ENCODE data around the gene MAP3K7.
A peak's percentile ranks its signal among the peaks of the same experiment; 100 is the strongest.

MAP3K7 gene

DNA sequence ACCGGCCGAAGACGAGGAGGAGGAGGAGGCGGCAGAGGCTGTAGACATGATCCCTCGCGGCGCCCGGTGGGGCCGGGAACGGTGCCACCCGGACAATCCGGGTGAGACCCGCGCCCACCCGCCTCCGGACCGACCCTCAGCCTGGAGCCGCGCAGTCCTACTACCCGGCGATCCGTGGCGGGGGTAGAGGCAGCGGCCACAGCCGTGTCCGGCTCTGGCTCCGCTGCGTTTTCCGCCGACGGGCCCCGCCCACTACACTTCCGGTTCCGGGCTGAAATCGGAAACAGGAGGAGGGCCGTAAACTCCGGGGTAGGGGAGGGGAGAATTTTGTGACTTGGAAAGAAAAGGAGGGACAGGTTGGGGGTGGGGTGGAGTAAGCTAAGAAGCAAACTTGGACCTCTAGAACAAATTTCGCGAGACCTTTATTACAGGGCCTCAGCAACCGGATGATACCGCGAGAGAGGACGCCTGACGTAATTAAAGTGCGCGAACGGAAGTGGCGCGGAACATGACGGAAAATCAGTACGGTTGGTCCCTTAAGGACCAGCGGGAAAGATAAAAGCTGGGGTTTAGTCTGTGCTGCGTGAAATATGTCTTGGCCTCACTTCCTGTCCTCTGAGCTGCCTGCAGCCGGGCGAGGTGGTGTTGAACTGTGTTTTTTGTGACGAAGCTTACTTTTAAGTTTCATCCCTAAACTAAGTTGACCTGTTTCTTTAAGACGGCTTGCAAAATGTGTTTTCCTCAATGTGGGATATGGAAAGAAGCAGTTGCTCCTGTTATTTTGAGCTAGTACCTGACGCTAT, at the start of gene MAP3K7:
Gene MAP3K7 (minus strand): TSS at position 237 of the 803 bp plus-strand sequence. CDS start 189 bp downstream, at position 48.
- peak; percentile 92 for DNase-seq

DNA sequence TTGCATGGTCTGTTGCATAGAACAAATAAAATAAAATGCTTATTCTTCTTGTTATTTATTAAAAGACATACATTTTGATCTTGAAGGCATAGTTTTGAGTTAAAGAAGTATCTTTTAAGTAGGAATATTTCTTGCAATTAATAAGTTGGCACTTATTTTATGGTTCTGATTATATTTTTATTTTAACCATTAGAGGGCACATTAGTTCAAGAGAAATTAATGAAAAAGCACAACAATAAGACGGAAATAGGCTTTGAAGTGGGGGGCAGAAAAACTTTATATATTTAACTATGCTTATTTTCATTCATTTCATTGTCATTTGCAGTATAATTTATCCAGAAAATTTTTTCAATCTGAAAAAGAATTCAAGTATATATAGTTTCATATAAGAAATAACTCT, 44.2 kb upstream of the MAP3K7 start:
- peak; percentile 10 for DNase-seq

DNA sequence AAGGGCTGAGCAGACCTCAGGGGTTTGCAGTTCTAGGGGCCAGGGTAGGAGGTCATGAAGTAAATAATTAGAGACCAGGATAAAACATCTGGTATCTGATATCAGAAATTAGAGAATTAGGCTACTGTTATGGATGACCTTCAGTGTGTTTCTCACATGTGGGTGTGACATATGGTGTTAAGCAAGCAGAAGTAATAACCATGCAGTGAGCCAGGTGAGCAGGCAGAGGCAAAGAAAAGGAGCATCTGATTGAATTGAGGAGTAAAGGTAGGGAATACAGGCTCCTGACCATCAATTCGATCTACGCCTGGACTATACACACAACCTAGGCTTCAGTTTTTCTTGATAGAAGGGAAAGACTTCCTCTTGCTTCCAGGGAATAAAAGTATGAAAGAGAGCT, 34.7 kb upstream of the MAP3K7 start:
- DNase-seq, result no peak

DNA sequence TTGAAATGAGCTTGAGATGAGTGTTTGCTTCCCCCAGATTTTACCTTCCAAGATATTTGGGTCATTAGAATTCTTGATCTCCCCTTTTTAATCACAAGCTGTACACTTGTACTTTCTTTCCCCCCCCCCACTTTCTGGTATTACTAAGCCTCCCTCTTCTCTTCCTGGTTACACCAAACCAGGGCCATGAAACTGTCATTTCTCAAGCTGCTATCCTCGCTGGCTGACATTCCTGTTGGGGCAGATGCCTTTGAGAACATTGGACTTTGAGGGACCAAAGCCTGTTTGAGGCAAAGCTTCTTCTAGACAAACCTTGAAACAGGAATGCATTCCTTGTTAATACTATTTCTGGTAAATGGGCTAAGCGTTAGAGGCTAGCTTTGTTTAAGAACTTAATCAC, 32.3 kb upstream of the MAP3K7 start:
- DNase-seq, result no peak

DNA sequence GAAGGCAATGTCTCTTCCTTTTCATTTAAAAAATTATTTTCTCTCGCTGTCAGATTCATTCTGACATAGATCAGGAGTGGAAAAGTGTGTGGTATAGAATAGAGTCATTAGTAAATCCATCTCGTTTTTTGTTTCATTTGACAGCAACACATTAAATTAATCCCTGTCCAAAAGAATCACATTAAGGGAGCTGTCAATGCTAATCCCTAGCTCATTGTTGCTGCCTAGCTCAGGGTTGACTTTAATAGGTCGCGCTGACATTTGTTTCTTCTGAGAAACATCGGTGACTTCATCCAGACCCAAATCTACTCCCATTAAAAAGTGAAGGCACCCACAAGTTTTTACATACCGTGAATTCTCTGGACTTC, 25.4 kb upstream of the MAP3K7 start:
- DNase-seq, result no peak

DNA sequence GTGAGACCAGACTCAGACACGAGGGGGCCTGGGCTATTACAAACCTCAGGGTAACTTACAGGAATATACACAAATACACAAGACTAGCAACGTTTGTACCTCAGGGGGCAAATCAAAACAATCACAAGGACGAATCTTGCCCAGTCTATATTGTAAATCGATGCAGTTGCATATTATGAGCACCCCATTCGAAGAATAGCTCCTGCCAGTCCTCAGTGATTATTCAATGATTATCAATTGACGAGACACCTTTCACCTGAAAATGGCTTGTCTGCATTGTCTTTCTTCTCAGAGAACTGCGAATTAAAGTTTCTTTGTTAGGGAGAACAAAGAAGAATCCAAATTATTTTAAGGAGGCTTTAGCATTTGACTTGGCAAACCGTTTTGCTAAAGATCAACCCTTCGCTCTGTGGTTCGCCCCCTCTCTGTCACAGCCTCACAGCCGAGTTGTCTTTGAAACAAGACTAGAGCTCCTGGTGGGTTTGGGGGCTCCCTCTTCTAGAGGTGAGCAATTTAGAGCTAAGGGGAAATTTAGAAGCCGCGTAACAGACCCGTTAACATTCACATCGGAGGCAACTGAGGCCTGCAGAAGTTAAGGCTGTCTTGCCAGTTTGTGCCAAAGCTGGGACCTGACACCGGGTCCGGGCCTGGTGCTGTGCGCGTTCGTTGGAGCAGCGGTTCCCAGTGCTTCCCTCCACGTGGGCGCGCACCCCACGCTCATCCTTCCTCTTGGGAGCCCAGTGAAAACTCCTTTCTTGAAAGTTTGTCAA, 24.9 kb upstream of the MAP3K7 start:
- no peak for DNase-seq

DNA sequence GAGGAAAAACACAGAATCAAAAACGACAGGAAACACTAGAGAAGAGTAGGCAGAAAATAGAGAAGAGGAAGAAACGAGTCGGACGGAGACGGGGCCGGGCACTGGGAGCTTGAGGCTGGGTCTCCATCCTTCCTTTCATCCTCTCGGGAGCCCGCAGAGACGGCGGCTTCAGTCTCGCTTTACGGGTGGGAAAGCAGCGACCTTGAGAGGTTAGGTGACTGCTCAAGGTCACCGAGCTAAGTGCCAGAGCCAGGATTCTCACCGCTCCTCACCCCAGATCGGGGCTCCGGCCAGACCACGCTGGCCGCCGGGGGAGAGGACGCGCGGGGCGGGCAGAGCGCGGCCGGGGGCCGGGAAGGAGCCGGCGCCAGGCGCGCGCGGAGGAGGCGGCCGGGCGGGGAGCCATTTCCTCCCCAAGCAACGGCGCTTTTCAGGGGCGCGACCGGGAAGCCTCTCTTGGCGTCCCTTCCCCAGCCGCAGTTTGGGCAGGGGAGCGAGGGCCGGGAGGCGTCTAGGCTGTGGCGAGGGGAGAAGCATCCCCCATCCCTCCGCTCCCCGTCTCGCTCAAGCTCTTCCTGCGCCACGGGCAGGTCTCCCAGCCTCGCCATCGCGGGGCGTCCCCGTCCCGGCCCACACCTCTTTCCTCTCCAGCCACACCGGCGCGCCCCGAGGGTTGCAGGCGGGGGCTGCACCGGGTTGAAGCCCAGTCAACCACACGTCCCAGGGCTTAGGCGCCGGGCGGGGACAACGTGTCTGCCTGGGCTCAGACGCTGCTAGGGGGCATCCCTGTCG, 24.1 kb upstream of the MAP3K7 start:
- peak; percentile 61 for DNase-seq

DNA sequence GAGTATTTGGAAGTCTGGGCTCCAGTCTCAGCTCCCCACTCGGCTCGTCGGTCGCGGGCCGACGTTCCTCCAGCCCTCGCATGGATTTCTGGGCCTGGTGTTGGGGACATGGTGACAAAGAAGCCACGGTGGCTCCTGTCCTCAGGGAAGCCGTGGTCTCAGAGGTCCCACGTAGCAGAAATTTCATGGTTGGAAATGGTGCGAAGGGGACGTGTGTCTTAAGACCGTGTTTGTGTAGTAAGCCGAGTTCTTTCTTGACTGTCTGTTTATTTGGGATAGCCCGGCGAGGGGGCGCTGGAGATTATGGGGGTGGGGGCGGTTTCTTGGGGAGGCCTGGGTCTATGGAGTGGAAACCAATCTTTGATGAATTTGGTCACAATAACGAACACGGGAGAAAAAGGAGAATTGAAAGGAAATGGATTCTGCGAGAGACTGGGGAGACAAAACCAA, 23.5 kb upstream of the MAP3K7 start:
- DNase-seq, result no peak

DNA sequence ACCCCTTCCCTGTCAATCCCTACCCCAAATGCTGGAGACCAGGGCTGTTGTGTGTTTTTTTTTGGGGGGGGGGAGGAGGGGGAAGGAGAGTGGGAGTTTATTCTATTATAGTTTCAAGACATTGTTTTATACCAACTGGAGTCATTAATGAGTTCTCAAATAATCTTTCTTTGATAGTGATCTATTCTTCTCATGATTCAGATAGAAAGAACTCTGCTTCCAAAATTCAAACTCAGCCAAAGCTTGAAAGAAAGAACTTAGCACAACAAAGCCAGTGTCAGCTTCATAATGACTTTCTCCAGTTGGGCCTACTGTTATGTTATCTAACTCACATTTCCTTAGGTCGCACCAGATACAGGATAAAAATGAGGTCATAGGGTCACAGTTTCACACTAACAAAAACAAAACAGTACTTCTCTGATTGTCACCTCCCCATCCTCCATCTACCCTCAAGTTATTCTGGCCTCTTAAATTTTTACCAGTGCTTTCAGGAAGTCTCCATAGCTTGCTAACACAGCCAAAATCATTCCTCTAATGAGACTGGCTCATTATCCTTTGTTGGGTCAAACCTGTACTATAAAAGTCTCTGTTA, 19.0 kb upstream of the MAP3K7 start:
- DNase-seq, result no peak

DNA sequence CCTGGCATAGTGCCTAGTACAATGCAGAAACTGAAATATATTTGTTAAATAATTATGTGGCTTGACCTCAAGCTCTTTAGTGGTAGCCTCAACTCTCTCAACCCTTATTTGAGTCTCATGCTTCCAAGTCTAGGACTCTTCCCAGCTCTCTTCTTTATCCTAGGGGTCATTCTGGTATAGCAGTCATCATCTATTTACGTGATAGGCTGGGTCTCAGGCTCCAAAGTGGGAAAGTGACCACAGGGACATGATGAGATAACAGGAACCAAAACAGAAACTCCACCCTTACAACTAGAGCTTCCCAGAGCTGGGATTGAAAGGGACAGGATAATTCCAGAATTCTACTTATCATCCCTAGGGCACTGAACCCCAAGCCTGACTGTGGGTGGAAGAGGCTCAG, 17.7 kb upstream of the MAP3K7 start:
- no peak for DNase-seq

DNA sequence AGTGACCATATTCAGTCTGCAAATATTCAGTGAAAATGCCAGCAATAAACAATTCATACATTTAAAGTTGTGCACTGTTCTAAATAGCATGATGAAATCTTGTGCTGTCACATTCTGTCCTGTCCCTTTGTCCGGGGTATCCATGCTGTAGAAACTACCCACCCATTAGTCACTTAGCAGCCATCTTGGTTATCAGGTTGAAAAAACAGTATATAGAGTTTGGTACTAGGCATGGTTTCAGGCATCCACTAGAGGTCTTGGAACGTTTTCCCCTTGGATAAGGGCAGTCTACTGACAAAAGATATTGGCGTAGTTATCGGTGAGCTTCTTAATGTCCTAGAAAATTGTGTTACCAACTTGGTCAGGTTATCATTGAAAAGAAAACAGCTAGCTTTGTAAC, 12.3 kb upstream of the MAP3K7 start:
- no peak for DNase-seq

DNA sequence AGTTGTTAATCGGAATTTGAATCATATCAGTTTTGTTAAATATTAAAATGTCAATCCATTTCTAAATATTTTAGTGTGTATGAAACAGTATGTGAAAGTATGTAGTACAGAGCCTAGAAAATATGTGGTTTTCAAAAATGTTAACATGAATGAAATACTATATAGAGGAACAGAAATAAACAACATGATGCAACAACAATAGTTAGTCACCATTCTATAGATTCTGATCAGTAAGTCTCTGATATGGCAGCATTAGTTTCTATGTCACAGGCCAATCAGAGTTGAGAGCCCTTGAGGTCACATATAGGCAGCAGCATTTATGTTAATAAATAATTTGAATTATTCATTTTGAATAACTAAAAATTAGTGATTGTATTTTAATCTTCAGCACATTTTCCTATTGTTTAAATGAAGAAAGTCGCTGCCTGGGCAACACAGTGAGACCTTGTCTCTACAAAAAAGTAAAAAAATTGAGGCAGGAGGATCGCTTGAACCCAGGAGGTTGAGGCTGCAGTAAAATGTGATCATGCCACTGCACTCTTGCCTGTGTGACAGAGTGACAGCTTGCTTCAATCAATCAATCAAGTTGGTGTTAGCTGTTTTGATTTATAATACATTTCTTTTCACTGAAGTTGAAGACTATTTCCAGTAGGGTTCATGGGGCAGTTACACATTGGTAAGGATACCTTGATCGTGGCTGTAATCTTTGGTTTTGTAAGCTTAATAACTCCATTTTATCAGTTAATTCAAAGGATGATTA, 11.5 kb upstream of the MAP3K7 start:
- DNase-seq, result no peak

DNA sequence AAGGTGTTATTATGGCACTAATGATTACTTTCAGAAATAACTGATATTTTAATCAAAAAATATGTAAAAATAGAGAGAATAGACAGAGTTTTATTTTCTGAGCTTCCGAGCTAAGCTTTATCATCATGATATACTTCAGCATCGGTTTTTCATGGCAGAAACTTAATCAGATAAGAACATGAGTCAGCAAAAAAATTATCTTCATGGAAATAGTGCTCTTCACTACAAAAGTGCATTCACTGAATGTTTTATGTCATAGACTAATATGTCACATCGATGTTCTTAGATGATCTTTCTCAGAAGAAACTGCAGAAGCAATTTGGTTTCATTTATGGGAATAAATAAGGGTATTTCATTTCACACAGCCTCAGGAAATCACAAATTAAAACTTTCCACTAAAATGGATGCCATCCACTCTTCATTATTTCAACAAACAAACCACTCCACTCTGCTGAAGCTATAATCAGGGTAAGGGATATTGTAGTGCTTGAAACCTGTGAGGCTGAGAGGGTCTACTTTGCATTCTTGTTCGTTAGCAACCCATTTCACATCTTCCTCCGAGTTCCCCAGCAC, 10.2 kb upstream of the MAP3K7 start:
- DNase-seq, result no peak

DNA sequence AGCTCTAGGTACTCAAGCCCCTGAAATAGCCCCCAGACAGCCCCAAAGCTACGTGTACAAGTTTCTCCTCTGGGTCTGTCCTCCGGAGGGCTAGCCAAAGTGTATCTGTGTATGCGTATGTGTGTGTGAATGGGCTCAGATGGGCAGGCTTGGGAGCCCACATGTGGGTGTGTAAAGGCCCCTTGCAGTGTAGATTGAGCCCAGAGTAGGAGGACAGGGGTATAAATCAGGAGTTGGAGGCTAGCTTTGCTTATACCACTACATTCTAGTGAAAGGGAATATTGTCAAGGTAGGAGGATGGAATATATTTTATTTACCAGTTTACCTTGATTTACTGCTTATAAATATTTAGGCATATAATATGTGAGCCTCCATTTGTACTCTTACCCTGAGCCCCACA, 9.0 kb upstream of the MAP3K7 start:
- no peak for DNase-seq

DNA sequence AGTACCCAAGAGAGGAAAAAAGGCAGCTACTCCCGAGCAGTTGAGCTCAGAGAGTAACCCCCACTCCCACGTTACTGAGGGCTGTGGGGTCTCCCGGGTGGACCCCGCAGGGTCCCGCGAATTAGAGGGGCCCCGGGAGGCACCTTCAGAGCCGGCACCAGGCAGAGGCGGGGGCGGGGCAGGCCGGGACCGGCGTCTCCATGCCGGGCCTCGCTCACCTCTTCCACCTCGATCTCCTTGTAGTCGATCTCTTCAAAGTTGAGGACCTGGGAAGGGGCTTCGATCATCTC, 381 bp downstream of the MAP3K7 start:
- DNase-seq, result no peak

DNA sequence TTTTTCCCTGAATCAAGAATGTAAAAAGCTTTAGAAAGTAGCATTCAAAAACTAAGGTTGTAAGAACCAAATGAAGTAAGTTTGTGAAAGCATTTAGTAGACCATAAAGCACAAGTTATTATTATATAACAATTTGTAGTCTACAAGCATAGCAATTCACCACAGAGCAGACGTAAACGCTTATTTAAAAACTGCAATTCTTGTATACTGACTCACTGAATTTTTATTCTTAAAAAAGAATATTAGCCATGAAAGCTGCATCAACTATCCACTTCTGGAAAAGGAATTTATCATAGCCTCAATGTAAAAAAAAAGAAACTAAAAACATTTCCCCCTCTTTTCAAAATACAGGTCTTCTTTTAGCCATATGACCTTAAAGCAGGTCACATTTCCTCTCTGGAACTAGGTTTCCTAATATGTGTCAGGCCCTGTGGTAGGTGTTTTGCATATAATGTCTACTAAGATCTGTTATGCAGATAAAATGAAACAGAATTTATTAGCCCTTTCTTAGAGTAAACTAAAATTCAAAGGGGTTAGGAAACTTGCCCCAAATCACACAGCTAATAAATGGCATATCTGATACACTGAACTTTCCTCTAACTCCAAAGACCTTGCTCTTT, 2.1 kb downstream of the MAP3K7 start:
- DNase-seq, result no peak

DNA sequence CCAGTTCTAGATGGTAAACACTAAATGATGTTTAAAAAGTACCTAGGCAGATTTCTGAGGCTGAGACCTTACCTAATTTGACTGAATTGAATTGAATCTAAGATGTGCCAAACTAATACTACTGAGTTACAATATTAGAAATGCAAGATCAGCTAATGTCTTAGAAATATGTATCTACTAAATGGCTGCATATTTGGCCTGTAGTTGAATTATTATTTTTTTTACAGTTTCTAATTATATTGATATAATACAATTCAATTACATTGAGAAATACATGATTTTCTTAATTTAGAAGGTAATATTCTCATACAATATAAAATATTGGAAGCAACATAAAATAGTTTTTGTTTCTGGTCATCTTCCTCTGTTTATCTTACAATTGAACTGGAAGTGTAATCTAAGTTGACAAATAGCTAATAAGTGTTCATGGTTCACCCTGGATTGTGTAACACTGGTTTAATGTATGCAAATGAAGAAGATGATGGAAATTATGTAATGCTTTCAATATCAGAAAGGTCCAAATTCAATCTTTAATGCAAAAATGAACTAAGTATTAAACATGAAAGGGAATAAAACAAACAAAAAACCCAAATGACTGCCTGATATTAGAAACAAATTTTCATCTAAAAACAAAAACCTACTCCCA, 2.9 kb downstream of the MAP3K7 start:
- DNase-seq, result no peak

DNA sequence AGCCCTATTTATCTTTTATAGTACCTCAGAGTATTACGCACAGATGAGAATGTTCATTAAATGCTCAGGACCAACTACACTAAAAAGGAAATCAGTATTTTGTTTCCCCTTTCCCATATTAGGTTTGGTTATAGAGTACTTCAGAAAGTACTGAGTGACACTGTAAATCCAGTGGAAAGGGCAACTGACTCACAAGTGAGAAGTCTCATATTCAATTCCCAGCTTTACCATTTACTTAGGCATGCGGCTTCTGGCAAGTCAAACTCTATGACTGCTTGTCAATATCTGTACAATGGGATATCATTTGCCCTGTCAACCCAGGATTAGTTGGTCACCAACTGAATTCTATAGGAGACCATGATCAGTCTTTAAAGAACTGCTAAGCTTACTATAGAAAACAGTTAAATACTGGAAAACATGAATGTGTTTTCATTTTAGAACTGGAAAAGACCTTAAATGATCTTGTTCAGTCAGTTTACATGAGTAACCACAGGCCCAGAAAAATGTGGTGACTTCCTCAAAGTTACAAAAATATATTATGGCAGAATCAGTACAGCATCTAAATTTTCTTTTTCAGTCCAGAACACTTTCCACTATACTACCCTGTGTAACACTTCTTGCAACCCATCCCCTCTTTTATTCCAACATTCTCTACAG, 3.6 kb downstream of the MAP3K7 start:
- DNase-seq, result no peak

DNA sequence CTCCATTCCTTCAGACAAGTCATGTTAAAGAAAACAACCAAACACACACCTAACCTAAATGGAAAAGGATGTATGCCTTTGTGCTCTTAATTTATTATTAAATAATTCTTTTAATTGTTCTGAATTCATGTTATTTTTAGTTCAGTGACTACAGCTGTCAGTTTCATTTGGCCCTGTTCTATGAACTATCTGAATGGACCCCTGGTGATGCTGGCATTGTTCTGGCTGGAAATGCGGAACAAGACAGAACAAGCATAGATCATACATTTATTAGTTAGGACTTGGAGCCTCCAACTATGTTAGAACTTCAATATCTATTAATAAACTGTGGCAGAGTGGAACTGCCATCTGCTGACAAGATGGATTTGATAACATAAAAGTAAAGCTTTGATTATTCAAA, 5.7 kb downstream of the MAP3K7 start:
- no peak for DNase-seq

DNA sequence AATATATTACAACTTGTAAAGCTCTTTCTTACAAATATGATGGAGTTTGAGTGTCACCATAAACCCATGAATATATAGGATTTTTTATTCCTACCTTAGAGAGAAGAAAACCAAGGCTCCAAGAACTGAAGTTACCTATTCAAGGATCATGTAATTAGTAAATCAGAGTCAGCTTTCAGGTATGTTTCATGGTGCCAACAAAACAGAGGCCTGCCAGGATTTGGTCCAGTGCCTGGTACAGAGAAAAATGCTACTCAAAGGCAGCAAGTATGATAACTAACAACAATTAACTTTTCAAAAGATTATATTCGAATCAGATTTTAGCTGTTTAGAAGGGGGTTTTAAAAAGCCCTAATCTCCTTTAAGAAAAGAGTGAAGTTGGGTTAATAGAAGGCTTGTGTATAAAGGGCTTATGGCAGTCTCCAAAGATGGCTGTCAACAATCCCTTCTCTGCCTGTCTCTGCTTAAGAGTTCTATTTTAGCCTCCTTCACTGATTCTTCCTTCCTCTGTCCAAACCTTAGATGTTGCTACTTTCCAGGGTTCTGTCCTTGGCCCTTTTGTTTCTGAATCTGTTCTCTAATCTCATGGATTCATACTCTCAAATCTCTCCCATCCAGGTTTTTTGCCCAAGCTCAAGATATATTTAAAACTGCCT, 7.8 kb downstream of the MAP3K7 start:
- DNase-seq, result no peak

Data from NCI-H1105 treated with DMSO at 0.1 percent for 48 hours (cell line).